D341Med (cell line): ENCODE data around the gene CCDC87.
"Not testable (repeated sequence)": the region's sequence is repeated elsewhere in the genome, so short reads cannot be mapped to it uniquely, and the experiment has no call there.

Source experiments
- DNase-seq: peaks from one replicate; pipeline ENCODE4 v3.0.0; 2012; ENCODE audit warnings: low spot score

Gene CCDC87

GRCh38 chr11:66554602-66555001 lies 38.3 kb downstream of the CCDC87 start:
- DNase-seq, result no peak

GRCh38 chr11:66550887-66551286 lies 42.0 kb downstream of the CCDC87 start:
- no peak for DNase-seq

- DNase-seq, result no peak
Observed at GRCh38 chr11:66549696-66550095, 43.2 kb downstream of the CCDC87 start.

- DNase-seq, result no peak
Observed at GRCh38 chr11:66548774-66549630, 43.9 kb downstream of the CCDC87 start.

GRCh38 chr11:66548041-66548440 lies 44.8 kb downstream of the CCDC87 start:
- no peak for DNase-seq

- no peak for DNase-seq
Observed at GRCh38 chr11:66547662-66548009, 45.2 kb downstream of the CCDC87 start.

- DNase-seq, result no peak
Observed at GRCh38 chr11:66546966-66547661, 45.7 kb downstream of the CCDC87 start.

- DNase-seq, result no peak
Observed at GRCh38 chr11:66546368-66546965, 46.4 kb downstream of the CCDC87 start, which contains the start of gene ACTN3. ACTN3 (plus strand) TSS chr11:66546903; CDS start chr11:66546938, 35 bp downstream.

- peak; percentile 98 for DNase-seq
Observed at GRCh38 chr11:66545701-66546367, 47.0 kb downstream of the CCDC87 start, which contains the start of gene ZDHHC24. ZDHHC24 (minus strand) TSS chr11:66546048; CDS start chr11:66546003, 45 bp downstream.

- DNase-seq, result not testable (repeated sequence)
Observed at GRCh38 chr11:66544952-66545351, 47.9 kb downstream of the CCDC87 start.

GRCh38 chr11:66543263-66544107 lies 49.4 kb downstream of the CCDC87 start:
- no peak for DNase-seq

GRCh38 chr11:66542362-66542761 lies 50.5 kb downstream of the CCDC87 start:
- DNase-seq, result no peak

- DNase-seq, result no peak
Observed at GRCh38 chr11:66541892-66542291, 51.0 kb downstream of the CCDC87 start.

GRCh38 chr11:66540598-66540997 lies 52.3 kb downstream of the CCDC87 start:
- DNase-seq, result not testable (repeated sequence)
